HEK293 (cell line): ENCODE results near the gene VCL.

ENCODE experiments used
- CTCF ChIA-PET: fragments of 350-600 bp; formaldehyde crosslinking; extraction: SDS; loops from one replicate; lab custom pipeline; 2021; ENCODE audit warnings: antibody characterized with exemption; lab: Yijun Ruan, JAX
- POLR2A ChIA-PET: fragments of 300-600 bp; formaldehyde crosslinking; extraction: SDS; loops from one replicate; lab custom pipeline; 2020; ENCODE audit warnings: antibody characterized with exemption, inconsistent platforms; lab: Yijun Ruan, JAX
- H3K27ac ChIP-seq: fragments of 200-500 bp; sonication (Bioruptor generic); 2 replicates; pipeline ENCODE4 v1.5.1; 2014; ENCODE audit warnings: low read depth, low read length, control low read depth, inconsistent platforms; ENCODE audit errors: extremely low read depth
- H3K36me3 ChIP-seq, 2 experiments: fragments of 200-500 bp in 1 of 2; sonication (Bioruptor generic) in 1 of 2; 1 replicate in 1 of 2; 2 replicates in 1 of 2; pipeline ENCODE4 v1.5.1; 2014 to 2017; ENCODE audit warnings: inconsistent platforms in 2 of 2, low read length in 2 of 2; ENCODE audit not compliant: control insufficient read depth in 2 of 2, insufficient read depth in 1 of 2
- H3K4me1 ChIP-seq: fragments of 200-500 bp; sonication (Bioruptor generic); 2 replicates; pipeline ENCODE4 v1.5.1; 2014; ENCODE audit warnings: mild to moderate bottlenecking, low read length, inconsistent platforms; ENCODE audit not compliant: control insufficient read depth, insufficient read depth
- H3K4me3 ChIP-seq: 2 replicates; pipeline ENCODE4 v1.5.1; 2011; ENCODE audit warnings: low read depth, mild to moderate bottlenecking, control low read depth, low read length, moderate library complexity
- H3K9me3 ChIP-seq: fragments of 200-500 bp; sonication (Bioruptor generic); 2 replicates; pipeline ENCODE4 v1.5.1; 2014; ENCODE audit warnings: low read depth, low read length, inconsistent platforms; ENCODE audit not compliant: control insufficient read depth, insufficient read depth
- HOXD13 ChIP-seq: sonication (generic); formaldehyde crosslinking; IDR thresholded peaks from 2 replicates; pipeline ENCODE4 v1.8.0; 2022; ENCODE audit warnings: missing genetic modification reagents, borderline replicate concordance
- KLF17 ChIP-seq: fragments of 450-650 bp; formaldehyde crosslinking; IDR thresholded peaks from 2 replicates; pipeline ENCODE4 v1.5.1; 2016; ENCODE audit warnings: missing biosample characterization, missing genetic modification characterization
- KLF9 ChIP-seq: fragments of 450-650 bp; formaldehyde crosslinking; IDR thresholded peaks from 2 replicates; pipeline ENCODE4 v1.5.1; 2016; ENCODE audit warnings: missing biosample characterization, missing genetic modification characterization, low read depth
- SP3 ChIP-seq: fragments of 450-650 bp; formaldehyde crosslinking; IDR thresholded peaks from 2 replicates; pipeline ENCODE4 v1.5.1; 2016; ENCODE audit warnings: missing biosample characterization, missing genetic modification characterization
- TRIM28 ChIP-seq: IDR thresholded peaks from 2 replicates; pipeline ENCODE4 v1.6.1; 2011; ENCODE audit warnings: low read length, control low read depth, borderline replicate concordance
- YY2 ChIP-seq: fragments of 450-650 bp; formaldehyde crosslinking; IDR thresholded peaks from 2 replicates; pipeline ENCODE4 v1.5.1; 2016; ENCODE audit warnings: missing biosample characterization, missing genetic modification characterization
- ZNF138 ChIP-seq: fragments of 450-650 bp; formaldehyde crosslinking; IDR thresholded peaks from 2 replicates; pipeline ENCODE4 v1.5.1; 2016; ENCODE audit warnings: missing biosample characterization, missing genetic modification characterization, borderline replicate concordance
- ZNF140 ChIP-seq: fragments of 450-650 bp; formaldehyde crosslinking; IDR thresholded peaks from 2 replicates; pipeline ENCODE4 v1.5.1; 2016; ENCODE audit warnings: missing biosample characterization, missing genetic modification characterization
- ZNF146 ChIP-seq: fragments of 450-650 bp; formaldehyde crosslinking; IDR thresholded peaks from 2 replicates; pipeline ENCODE4 v1.5.1; 2016; ENCODE audit warnings: missing biosample characterization, missing genetic modification characterization
- ZNF19 ChIP-seq: fragments of 450-650 bp; formaldehyde crosslinking; IDR thresholded peaks from 2 replicates; pipeline ENCODE4; 2016; ENCODE audit warnings: missing biosample characterization, missing genetic modification characterization, low read depth
- ZNF37A ChIP-seq: fragments of 450-650 bp; IDR thresholded peaks from 2 replicates; pipeline ENCODE4 v1.5.1; 2018; ENCODE audit warnings: missing biosample characterization, missing genetic modification characterization
- ZNF521 ChIP-seq: fragments of 450-650 bp; formaldehyde crosslinking; IDR thresholded peaks from 2 replicates; pipeline ENCODE4 v1.5.1; 2017; ENCODE audit warnings: missing biosample characterization, mild to moderate bottlenecking, missing genetic modification characterization
- ZNF548 ChIP-seq: fragments of 450-650 bp; formaldehyde crosslinking; IDR thresholded peaks from 2 replicates; pipeline ENCODE4 v1.5.1; 2016; ENCODE audit warnings: missing biosample characterization, missing genetic modification characterization
- ZNF560 ChIP-seq: fragments of 450-650 bp; formaldehyde crosslinking; IDR thresholded peaks from 2 replicates; pipeline ENCODE4 v1.5.1; 2017; ENCODE audit warnings: missing biosample characterization, missing genetic modification characterization, borderline replicate concordance
- ZNF585B ChIP-seq: fragments of 450-650 bp; formaldehyde crosslinking; IDR thresholded peaks from 2 replicates; pipeline ENCODE4 v1.5.1; 2016; ENCODE audit warnings: missing biosample characterization, missing genetic modification characterization
- ZNF629 ChIP-seq: fragments of 450-650 bp; formaldehyde crosslinking; IDR thresholded peaks from 2 replicates; pipeline ENCODE4 v1.5.1; 2017; ENCODE audit warnings: missing biosample characterization, missing genetic modification characterization
- ZNF701 ChIP-seq: fragments of 450-650 bp; formaldehyde crosslinking; IDR thresholded peaks from 2 replicates; pipeline ENCODE4 v1.5.1; 2016; ENCODE audit warnings: missing biosample characterization, missing genetic modification characterization
- ZNF707 ChIP-seq: fragments of 450-650 bp; formaldehyde crosslinking; IDR thresholded peaks from 2 replicates; pipeline ENCODE4 v1.5.1; 2016; ENCODE audit warnings: missing biosample characterization, missing genetic modification characterization
- ZNF830 ChIP-seq: fragments of 450-650 bp; IDR thresholded peaks from 2 replicates; pipeline ENCODE4 v1.5.0; 2018; ENCODE audit warnings: missing biosample characterization, missing genetic modification characterization, low read depth, mild to moderate bottlenecking, moderate library complexity
- TF ChIP-seq, protein P1 (sequence below): fragments of 450-650 bp; formaldehyde crosslinking; IDR thresholded peaks from 2 replicates; pipeline ENCODE4 v1.5.1; 2016; ENCODE audit warnings: missing biosample characterization, missing genetic modification characterization, borderline replicate concordance

VCL gene

GRCh38 chr10:74139981-74140380 is 142.1 kb downstream of the VCL start (continued):
- TF ChIP-seq ZNF521 (tag by site-specific recombination) (no peak), ZNF560 (tag by site-specific recombination) (no peak), ZNF138 (tag by site-specific recombination) (no peak), KLF9 (no peak), ZNF140 (no peak), ZNF701 (tag by site-specific recombination) (no peak), ZNF146 (no peak)
- TF ChIP-seq, protein P1, sequence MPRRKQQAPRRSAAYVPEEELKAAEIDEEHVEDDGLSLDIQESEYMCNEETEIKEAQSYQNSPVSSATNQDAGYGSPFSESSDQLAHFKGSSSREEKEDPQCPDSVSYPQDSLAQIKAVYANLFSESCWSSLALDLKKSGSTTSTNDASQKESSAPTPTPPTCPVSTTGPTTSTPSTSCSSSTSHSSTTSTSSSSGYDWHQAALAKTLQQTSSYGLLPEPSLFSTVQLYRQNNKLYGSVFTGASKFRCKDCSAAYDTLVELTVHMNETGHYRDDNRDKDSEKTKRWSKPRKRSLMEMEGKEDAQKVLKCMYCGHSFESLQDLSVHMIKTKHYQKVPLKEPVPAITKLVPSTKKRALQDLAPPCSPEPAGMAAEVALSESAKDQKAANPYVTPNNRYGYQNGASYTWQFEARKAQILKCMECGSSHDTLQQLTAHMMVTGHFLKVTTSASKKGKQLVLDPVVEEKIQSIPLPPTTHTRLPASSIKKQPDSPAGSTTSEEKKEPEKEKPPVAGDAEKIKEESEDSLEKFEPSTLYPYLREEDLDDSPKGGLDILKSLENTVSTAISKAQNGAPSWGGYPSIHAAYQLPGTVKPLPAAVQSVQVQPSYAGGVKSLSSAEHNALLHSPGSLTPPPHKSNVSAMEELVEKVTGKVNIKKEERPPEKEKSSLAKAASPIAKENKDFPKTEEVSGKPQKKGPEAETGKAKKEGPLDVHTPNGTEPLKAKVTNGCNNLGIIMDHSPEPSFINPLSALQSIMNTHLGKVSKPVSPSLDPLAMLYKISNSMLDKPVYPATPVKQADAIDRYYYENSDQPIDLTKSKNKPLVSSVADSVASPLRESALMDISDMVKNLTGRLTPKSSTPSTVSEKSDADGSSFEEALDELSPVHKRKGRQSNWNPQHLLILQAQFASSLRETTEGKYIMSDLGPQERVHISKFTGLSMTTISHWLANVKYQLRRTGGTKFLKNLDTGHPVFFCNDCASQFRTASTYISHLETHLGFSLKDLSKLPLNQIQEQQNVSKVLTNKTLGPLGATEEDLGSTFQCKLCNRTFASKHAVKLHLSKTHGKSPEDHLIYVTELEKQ: no peak
- TF ChIP-seq, all 188 proteins: peak for 0

GRCh38 chr10:74140553-74140952 is 142.6 kb downstream of the VCL start:
- POLR2A ChIA-PET: interaction anchor here (1.4 kb wide), 1 partner anchor 10 kb away, joined by 3 read pairs; the partner anchor contains the start of genes ADK and AP3M1
- Histone ChIP-seq H3K9me3 (no peaks in the 10 kb centered on the region), H3K27ac (no peak overlapping the region), H3K4me1 (peaks cover 3% of the 10 kb centered on the region), H3K36me3 (peaks cover 31 to 35% of the 10 kb centered on the region in 2 experiments), H3K4me3 (no peak overlapping the region)
- TF ChIP-seq SP3 (tag by site-specific recombination) (no peak), ZNF707 (no peak), HOXD13 (CRISPR knock-in tag) (no peak), YY2 (no peak), ZNF830 (tag by site-specific recombination) (no peak), ZNF585B (tag by site-specific recombination) (no peak), ZNF37A (no peak), ZNF19 (tag by site-specific recombination) (no peak), KLF17 (tag by site-specific recombination) (no peak), TRIM28 (no peak), ZNF629 (tag by site-specific recombination) (no peak), ZNF548 (tag by site-specific recombination) (no peak)
- TF ChIP-seq, protein P1: no peak
- CTCF ChIA-PET: no interaction called here
